Fibroblast of gingiva (primary cell): ENCODE results near the gene PI4KB.
A peak's percentile ranks its signal among the peaks of the same experiment; 100 is the strongest.
"Not testable (repeated sequence)": the region's sequence is repeated elsewhere in the genome, so short reads cannot be mapped to it uniquely, and the experiment has no call there.

Source experiments
- DNase-seq: peaks from one replicate; pipeline ENCODE4 v3.0.0-alpha.2; 2011; ENCODE audit warnings: low read depth

PI4KB gene

GRCh38 chr1:151281225-151281968, 45.8 kb downstream of the PI4KB start:
- peak; percentile 99 for DNase-seq

GRCh38 chr1:151277249-151277648, 50.0 kb downstream of the PI4KB start:
- DNase-seq: no peak

DNA sequence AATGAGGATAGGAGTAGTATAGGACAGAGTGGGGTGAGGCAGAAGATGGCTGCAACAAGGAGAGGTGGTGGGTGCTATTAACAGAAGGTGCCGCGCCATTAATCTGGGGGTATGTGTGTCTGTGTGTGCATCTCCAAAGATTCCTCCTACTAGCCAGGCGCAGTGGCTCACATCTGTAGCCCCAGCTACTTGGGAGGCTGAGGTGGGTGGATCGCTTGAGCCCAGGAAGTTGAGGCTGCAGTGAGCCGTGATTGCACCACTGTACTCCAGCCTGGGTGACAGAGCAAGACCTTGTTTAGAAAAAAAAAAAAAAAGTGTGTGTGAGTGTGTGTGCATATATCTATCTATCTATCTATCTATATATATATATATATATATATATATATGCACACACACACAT, 51.9 kb downstream of the PI4KB start:
- DNase-seq: not testable (repeated sequence)

DNA sequence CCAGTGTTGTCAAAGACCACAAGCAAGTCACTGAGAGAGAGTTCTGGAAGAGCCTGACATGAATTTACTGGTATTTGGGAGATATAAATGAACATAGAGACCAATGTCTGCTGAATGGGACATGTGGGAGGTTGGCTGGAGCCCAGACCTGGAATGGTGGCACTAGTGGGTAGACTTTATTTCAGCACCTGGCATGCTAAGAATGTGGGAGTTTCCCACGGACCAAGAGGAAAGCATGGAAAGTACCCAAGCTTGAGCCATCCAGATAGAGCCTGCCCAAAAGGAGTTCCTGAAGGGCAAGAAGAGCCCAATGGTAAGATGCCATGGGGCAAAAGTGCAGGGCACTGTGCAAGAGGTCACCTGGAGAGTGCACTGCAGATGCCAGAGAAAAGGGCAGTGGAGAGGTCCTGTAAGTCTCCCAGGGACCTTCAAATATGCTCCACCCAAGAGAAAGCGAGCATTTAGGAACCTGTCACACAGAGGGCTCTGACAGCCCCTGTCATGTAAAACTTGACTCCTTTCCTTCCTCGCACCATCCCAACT, 53.2 kb downstream of the PI4KB start:
- DNase-seq: no peak

DNA sequence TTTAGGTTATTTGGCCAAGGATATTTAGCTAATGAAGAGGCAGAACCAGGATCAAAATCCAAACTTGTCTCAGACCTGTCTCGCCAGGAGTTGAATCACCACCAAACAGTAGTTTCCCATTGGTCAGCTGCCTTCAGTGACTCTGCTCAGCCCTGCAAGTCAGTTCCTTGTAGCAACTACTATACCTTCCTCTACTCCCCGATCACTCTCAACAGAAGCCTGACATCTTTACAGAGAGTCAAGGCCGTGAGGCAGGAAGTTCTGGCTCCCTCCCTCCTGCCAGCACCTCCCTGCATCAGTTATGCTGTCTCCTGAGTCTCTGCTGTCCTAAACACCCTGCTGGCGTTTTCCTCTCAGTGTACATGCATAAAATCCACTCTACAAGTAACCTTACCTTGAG, 59.5 kb downstream of the PI4KB start:
- no peak for DNase-seq

GRCh38 chr1:151266821-151267220, 60.4 kb downstream of the PI4KB start:
- no peak for DNase-seq

DNA sequence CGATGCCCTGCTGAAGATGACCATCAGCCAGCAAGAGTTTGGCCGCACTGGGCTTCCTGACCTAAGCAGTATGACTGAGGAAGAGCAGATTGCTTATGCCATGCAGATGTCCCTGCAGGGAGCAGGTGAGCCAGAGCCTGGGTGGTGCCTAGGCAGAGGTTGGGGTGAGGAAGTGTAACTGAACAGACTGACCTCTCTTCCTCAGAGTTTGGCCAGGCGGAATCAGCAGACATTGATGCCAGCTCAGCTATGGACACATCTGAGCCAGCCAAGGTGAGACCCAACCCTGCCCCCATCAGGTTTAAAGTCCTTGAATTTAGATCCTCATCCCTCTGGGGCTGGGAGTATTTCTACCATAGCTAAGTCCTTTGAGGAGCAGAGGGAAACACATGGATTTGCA, 60.9 kb downstream of the PI4KB start:
- no peak for DNase-seq

GRCh38 chr1:151265446-151266236, 61.6 kb downstream of the PI4KB start:
- DNase-seq: no peak

DNA sequence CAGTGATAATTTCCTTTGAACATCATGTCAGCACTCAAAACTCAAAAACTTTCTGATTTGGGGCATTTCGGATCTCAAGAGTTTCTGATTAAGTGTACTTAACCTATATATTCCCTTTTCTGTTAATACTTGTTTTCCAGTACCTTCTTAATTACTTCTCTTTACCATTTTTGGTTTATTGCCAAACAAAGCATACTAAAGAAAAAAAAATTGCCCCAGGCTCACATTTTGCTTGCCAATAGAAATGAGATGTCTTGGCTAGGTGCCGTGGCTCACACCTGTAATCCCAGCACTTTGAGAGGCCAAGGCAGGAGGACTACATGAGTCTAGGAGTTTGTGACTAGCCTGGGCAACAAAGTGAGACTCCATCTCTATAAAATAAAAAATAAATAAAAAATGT, 67.9 kb downstream of the PI4KB start:
- DNase-seq: no peak

DNA sequence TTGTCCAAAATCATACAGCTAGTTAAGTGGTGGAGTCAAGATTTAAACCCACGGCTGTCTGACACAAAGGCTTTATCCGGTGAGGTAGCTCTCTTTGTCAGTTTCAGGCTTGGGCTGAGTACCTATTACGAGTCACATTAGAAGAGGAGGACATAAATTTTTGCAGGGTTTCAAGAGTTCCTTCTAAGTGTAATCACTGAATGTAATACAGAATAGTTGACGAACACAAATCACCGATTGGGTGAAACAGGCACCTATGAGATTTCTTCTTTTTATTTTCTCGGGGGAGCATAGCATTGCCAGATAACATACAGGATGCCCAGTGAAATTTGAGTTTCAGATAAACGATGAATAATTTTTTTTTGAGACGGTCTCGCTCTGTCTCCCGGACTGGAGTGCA, 71.8 kb downstream of the PI4KB start:
- DNase-seq: no peak

DNA sequence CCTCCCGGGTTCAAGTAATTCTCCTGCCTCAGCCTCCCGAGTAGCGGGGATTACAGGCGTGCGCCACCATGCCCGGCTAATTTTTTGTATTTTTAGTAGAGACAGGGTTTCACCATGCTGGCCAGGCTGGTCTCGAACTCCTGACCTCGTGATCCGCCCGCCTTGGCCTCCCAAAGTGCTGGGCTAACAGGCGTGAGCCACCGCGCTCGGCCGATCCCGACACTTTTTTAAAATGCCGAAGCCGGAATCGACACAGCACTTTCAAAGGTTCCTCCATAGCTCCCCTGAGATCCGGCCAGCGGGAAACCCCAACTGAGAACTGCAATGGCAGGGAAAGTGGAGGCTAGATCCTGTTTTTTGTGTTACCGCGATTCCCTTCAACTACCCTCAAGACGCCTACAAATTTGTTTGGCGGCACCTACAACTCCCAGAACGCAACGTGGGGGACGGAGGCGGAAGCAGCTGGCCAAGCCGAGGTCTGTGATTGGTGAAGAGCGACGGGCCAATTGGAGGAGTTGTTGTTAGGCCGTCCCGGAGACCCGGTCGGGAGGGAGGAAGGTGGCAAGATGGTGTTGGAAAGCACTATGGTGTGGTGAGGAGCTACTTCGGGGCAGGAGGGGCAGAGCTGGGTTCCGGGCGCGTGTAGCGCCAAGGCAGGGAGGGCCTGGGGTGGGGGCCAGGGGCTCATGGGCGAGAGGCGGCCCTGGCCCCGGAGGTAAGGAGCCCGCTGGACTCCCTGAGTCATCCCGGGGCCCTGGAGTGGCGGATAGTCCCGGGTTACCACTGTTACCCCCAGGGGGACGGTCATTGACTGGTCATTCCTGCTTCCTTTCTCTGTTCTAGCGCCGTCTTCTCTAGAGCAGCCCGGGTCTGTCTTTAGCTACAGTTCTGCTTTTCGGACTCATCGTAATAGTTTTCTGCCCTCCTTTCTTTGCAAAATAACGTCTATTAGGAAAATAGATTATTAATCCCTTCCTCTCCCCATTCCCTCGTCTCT, 72.7 kb downstream of the PI4KB start, which contains the start of gene PSMD4:
Gene PSMD4, plus strand, starts transcription at position 518 of the 997 bp plus-strand sequence. Its CDS starts 49 bp downstream, at position 567.
- peak; percentile 96 for DNase-seq

- peak; percentile 79 for DNase-seq
These were observed 75.4 kb downstream of the PI4KB start for GRCh38 chr1:151251656-151252470.

GRCh38 chr1:151246786-151247185, 80.4 kb downstream of the PI4KB start:
- DNase-seq: no peak

- DNase-seq: no peak
These were observed 83.5 kb downstream of the PI4KB start for GRCh38 chr1:151243683-151244216.

GRCh38 chr1:151242442-151242841, 84.8 kb downstream of the PI4KB start:
- no peak for DNase-seq
